ENCODE results near the gene HIPK3. TPM values are rescaled to one million over a fixed set of nuclear protein-coding genes. Genes with fewer than 3 reads are reported as not detected.
A peak's percentile ranks its signal among the peaks of the same experiment; 100 is the strongest.

HIPK3 gene
- total and polyA plus RNA-seq, 9 of the 15 experiments (the other 6 are each of a cell fraction or from before 2014, with no cell fraction given) = 2.3 to 19.6 (median 7.5) TPM

GRCh38 chr11:33257897-33258630 is 883 bp downstream of the HIPK3 start (continued):
- TF ChIP-seq ZNF318 (IDR thresholded peaks at IDR 0.05; ENCODE audit: borderline replicate concordance in 1 of 2, low read depth in 1 of 2) (no peak), ZNF253 (CRISPR knock-in tag; conservative IDR thresholded peaks at IDR 0.05) (no peak), RBM39 (optimal IDR thresholded peaks at IDR 0.05; ENCODE audit: low read depth, low read length) (no peak), BRD4 (IDR thresholded peaks at IDR 0.05) (peak; percentile 61; the same call in 1 of the 2 replicates), MAZ (CRISPR knock-in tag; conservative IDR thresholded peaks at IDR 0.05 in 1 of 2, IDR thresholded peaks at IDR 0.05 in 1 of 2) (no peak; a peak in 4 of 4 replicates), ZSCAN32 (CRISPR knock-in tag; IDR thresholded peaks at IDR 0.05) (0 out of 2 replicates have a peak, but pooled peaks have one; percentile 25), ZNF133 (CRISPR knock-in tag; IDR thresholded peaks at IDR 0.05) (no peak)
- TF ChIP-seq, protein P1, sequence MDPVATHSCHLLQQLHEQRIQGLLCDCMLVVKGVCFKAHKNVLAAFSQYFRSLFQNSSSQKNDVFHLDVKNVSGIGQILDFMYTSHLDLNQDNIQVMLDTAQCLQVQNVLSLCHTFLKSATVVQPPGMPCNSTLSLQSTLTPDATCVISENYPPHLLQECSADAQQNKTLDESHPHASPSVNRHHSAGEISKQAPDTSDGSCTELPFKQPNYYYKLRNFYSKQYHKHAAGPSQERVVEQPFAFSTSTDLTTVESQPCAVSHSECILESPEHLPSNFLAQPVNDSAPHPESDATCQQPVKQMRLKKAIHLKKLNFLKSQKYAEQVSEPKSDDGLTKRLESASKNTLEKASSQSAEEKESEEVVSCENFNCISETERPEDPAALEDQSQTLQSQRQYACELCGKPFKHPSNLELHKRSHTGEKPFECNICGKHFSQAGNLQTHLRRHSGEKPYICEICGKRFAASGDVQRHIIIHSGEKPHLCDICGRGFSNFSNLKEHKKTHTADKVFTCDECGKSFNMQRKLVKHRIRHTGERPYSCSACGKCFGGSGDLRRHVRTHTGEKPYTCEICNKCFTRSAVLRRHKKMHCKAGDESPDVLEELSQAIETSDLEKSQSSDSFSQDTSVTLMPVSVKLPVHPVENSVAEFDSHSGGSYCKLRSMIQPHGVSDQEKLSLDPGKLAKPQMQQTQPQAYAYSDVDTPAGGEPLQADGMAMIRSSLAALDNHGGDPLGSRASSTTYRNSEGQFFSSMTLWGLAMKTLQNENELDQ (CRISPR knock-in tag; IDR thresholded peaks at IDR 0.05; ENCODE audit: borderline replicate concordance) = no peak
- TF ChIP-seq, protein P2, sequence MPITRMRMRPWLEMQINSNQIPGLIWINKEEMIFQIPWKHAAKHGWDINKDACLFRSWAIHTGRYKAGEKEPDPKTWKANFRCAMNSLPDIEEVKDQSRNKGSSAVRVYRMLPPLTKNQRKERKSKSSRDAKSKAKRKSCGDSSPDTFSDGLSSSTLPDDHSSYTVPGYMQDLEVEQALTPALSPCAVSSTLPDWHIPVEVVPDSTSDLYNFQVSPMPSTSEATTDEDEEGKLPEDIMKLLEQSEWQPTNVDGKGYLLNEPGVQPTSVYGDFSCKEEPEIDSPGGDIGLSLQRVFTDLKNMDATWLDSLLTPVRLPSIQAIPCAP (CRISPR knock-in tag; IDR thresholded peaks at IDR 0.05; ENCODE audit: borderline replicate concordance) = no peak
- TF ChIP-seq, protein P3, sequence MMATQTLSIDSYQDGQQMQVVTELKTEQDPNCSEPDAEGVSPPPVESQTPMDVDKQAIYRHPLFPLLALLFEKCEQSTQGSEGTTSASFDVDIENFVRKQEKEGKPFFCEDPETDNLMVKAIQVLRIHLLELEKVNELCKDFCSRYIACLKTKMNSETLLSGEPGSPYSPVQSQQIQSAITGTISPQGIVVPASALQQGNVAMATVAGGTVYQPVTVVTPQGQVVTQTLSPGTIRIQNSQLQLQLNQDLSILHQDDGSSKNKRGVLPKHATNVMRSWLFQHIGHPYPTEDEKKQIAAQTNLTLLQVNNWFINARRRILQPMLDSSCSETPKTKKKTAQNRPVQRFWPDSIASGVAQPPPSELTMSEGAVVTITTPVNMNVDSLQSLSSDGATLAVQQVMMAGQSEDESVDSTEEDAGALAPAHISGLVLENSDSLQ (IDR thresholded peaks at IDR 0.05) = no peak
- TF ChIP-seq, protein P4, sequence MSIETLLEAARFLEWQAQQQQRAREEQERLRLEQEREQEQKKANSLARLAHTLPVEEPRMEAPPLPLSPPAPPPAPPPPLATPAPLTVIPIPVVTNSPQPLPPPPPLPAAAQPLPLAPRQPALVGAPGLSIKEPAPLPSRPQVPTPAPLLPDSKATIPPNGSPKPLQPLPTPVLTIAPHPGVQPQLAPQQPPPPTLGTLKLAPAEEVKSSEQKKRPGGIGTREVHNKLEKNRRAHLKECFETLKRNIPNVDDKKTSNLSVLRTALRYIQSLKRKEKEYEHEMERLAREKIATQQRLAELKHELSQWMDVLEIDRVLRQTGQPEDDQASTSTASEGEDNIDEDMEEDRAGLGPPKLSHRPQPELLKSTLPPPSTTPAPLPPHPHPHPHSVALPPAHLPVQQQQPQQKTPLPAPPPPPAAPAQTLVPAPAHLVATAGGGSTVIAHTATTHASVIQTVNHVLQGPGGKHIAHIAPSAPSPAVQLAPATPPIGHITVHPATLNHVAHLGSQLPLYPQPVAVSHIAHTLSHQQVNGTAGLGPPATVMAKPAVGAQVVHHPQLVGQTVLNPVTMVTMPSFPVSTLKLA (conservative IDR thresholded peaks at IDR 0.05) = peak; percentile 88 to 94
